Fibroblast of lung (primary cell): ENCODE results near the gene CSTA.

Experiments used
- EZH2 ChIP-seq: IDR thresholded peaks from 2 replicates; pipeline ENCODE4 v1.5.1; 2012; ENCODE audit warnings: low read length, control low read depth, mild to moderate bottlenecking; ENCODE audit errors: missing control alignments
- TF ChIP-seq, protein P1 (sequence below), 2 donors: IDR thresholded peaks in 1 of 2; conservative IDR thresholded peaks in 1 of 2; 1 replicate in 1 of 2; 2 replicates in 1 of 2; pipeline ENCODE4 v1.5.1; 2011 to 2012; ENCODE audit warnings: low read length in 2 of 2, control low read depth in 1 of 2, inconsistent platforms in 1 of 2, low read depth in 1 of 2, mild to moderate bottlenecking in 1 of 2

GRCh38 chr3:122315619-122316018, 9.4 kb upstream of the CSTA start:
- TF ChIP-seq, protein P1, sequence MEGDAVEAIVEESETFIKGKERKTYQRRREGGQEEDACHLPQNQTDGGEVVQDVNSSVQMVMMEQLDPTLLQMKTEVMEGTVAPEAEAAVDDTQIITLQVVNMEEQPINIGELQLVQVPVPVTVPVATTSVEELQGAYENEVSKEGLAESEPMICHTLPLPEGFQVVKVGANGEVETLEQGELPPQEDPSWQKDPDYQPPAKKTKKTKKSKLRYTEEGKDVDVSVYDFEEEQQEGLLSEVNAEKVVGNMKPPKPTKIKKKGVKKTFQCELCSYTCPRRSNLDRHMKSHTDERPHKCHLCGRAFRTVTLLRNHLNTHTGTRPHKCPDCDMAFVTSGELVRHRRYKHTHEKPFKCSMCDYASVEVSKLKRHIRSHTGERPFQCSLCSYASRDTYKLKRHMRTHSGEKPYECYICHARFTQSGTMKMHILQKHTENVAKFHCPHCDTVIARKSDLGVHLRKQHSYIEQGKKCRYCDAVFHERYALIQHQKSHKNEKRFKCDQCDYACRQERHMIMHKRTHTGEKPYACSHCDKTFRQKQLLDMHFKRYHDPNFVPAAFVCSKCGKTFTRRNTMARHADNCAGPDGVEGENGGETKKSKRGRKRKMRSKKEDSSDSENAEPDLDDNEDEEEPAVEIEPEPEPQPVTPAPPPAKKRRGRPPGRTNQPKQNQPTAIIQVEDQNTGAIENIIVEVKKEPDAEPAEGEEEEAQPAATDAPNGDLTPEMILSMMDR (conservative IDR thresholded peaks at IDR 0.05 in 1 of 2, IDR thresholded peaks at IDR 0.05 in 1 of 2; ENCODE audit: low read depth in 1 of 2, low read length in 2 of 2), result no peak
- no peak for TF ChIP-seq EZH2
